Left cardiac atrium (tissue), 4 donors: ENCODE data around the gene DHX38. TPM values are rescaled to one million over a fixed set of nuclear protein-coding genes. Genes with fewer than 3 reads are reported as not detected.
"Not testable (repeated sequence)": the region's sequence is repeated elsewhere in the genome, so short reads cannot be mapped to it uniquely, and the experiment has no call there.

Experiments
- ATAC-seq, 2 donors: fragments of 200-7000 bp; cut with Tn5 transposase; one replicate each; pipeline ENCODE4 v1.9.1; 2020; ENCODE audit warnings: mild to moderate bottlenecking in 2 of 2, moderate library complexity in 2 of 2
- DNase-seq: peaks from one replicate; pipeline ENCODE4 v3.0.0-alpha.2; 2020
- intact Hi-C, 2 donors: fragments of 100-400 bp; cut with DNase I; formaldehyde crosslinking; loops; one replicate each; pipeline versions ENCODE4 v1.14.1 to v1.15.1; 2022 to 2023
- total RNA-seq, 2 donors: library from RNA; stranded (reverse); fragmentation: NEBNext Ultra II Directional; extraction: Animal tissue kit (Norgen Biotek cat#: 25700); gene quantifications; one replicate each; pipeline ENCODE4 v1.2.1, GENCODE V29; 2021
- donor health status: DM: no; HTN: yes; CAD: no.
- donor health status: DM: no; HTN: yes; CAD: no; lungs with severe emphysema.
- donor health status: DM: yes; HTN: yes; CAD: no.
- donor health status: Dilated cardiomyopathy.

The DHX38 gene
- total RNA-seq, 2 donors from 2014 or later = 33.5 to 45.3 TPM

GRCh38 chr16:72075067-72075466, 18.6 kb upstream of the DHX38 start:
- DNase-seq, intact Hi-C loops: not testable (repeated sequence)
- peak in 1 of 2 donors; percentile 63 for ATAC-seq

- ATAC-seq, DNase-seq, intact Hi-C loops: not testable (repeated sequence)
Observed at GRCh38 chr16:72076991-72077706, 16.5 kb upstream of the DHX38 start.

GRCh38 chr16:72083778-72084404, 9.8 kb upstream of the DHX38 start:
- intact Hi-C loops = no loop called here
- no peak for DNase-seq
- no peak for ATAC-seq

- no peak for DNase-seq
- intact Hi-C loops = no loop called here
- no peak for ATAC-seq
Observed at GRCh38 chr16:72084445-72084844, 9.2 kb upstream of the DHX38 start.

GRCh38 chr16:72085002-72085401, 8.6 kb upstream of the DHX38 start:
- DNase-seq (peak; percentile 71), ATAC-seq (peak; percentile 89 to 93)
- intact Hi-C loops = no loop called here

- ATAC-seq = no peak
- intact Hi-C loops = no loop called here
- no peak for DNase-seq
Observed at GRCh38 chr16:72091217-72091616, 2.4 kb upstream of the DHX38 start.

- DNase-seq = no peak
- intact Hi-C loops = no loop called here
- peak in 1 of 2 donors; percentile 41 for ATAC-seq
Observed at GRCh38 chr16:72092832-72093447, 707 bp upstream of the DHX38 start.

GRCh38 chr16:72094266-72094610, 591 bp downstream of the DHX38 start:
- DNase-seq = no peak
- ATAC-seq = peak in 1 of 2 donors; percentile 2
- intact Hi-C loops = no loop called here

- intact Hi-C loops = loop anchor here in 1 of 2 donors (2.0 kb wide), 1 partner anchor 32 kb away; no protein-coding TSS in a partner anchor
- ATAC-seq (peak in 1 of 2 donors; percentile 4), DNase-seq (no peak)
Observed at GRCh38 chr16:72098936-72099335, 5.3 kb downstream of the DHX38 start.

GRCh38 chr16:72099377-72099818, 5.8 kb downstream of the DHX38 start:
- DNase-seq (no peak), ATAC-seq (peak; percentile 78 to 86)
- intact Hi-C loops = loop anchor here in 1 of 2 donors (2.0 kb wide), 1 partner anchor 33 kb away; no protein-coding TSS in a partner anchor

- DNase-seq (no peak), ATAC-seq (no peak)
- intact Hi-C loops = no loop called here
Observed at GRCh38 chr16:72101195-72101594, 7.5 kb downstream of the DHX38 start.

- ATAC-seq (no peak), DNase-seq (no peak)
- intact Hi-C loops = no loop called here
Observed at GRCh38 chr16:72104905-72105304, 11.3 kb downstream of the DHX38 start.

GRCh38 chr16:72105978-72106377, 12.3 kb downstream of the DHX38 start:
- DNase-seq (no peak), ATAC-seq (no peak)
- intact Hi-C loops = no loop called here

GRCh38 chr16:72107371-72107770, 13.7 kb downstream of the DHX38 start:
- DNase-seq (no peak), ATAC-seq (no peak)
- intact Hi-C loops = no loop called here

GRCh38 chr16:72108353-72109102, 14.9 kb downstream of the DHX38 start:
- no peak for ATAC-seq
- intact Hi-C loops = no loop called here
- DNase-seq = no peak

GRCh38 chr16:72109300-72109699, 15.7 kb downstream of the DHX38 start:
- intact Hi-C loops = no loop called here
- DNase-seq = no peak
- ATAC-seq = no peak

GRCh38 chr16:72109966-72110530, 16.4 kb downstream of the DHX38 start:
- intact Hi-C loops = no loop called here
- ATAC-seq = no peak
- no peak for DNase-seq

- intact Hi-C loops = no loop called here
- DNase-seq (no peak), ATAC-seq (no peak)
Observed at GRCh38 chr16:72110662-72111615, 17.3 kb downstream of the DHX38 start.
